Muscle of arm (tissue), 12 donors: Measurements from ENCODE around the gene BPIFB3. TPM values are rescaled to one million over a fixed set of nuclear protein-coding genes. Genes with fewer than 3 reads are reported as not detected.
"Not testable (repeated sequence)": the region's sequence is repeated elsewhere in the genome, so short reads cannot be mapped to it uniquely, and the experiment has no call there.

ENCODE experiments used
- DNase-seq: peaks from one replicate; pipeline ENCODE4 v3.0.0-alpha.2; 2013
- polyA plus RNA-seq, 12 donors: library from polyadenylated mRNA; unstranded; fragments of 120-200 nt; gene quantifications; one replicate each; pipeline ENCODE4 v1.2.1, GENCODE V29; 2013; ENCODE audit not compliant: insufficient read length in 12 of 12

BPIFB3 gene
- polyA plus RNA-seq, 12 donors: 0.13 to 0.16 (median 0.14) TPM; not detected in 9

DNA sequence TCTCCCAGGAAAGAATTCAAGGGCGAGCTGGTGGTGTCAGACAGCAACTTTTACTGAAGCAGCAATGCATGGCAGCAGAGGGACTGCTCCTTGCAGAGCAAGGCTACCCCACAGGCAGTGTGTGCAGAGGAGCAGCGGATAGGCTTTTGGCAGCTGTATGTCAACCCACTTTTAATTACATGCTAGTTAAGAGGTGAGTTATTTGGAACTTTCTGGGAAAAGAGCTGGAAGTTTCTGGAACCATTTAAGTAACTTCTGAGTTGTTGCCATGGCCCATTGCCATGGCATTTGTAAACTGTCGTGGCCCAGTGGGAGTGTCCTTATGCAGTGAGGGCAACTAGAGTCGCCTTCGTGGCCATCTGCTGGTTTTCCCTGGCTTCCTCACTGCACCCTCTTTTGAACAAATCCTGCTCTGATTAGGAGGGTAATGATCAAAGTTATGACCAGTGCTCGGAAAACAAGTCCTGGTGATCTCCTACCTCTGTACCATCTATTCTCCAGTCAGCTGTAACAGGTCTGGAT lies 59.7 kb downstream of the BPIFB3 start:
- DNase-seq: no peak

DNA sequence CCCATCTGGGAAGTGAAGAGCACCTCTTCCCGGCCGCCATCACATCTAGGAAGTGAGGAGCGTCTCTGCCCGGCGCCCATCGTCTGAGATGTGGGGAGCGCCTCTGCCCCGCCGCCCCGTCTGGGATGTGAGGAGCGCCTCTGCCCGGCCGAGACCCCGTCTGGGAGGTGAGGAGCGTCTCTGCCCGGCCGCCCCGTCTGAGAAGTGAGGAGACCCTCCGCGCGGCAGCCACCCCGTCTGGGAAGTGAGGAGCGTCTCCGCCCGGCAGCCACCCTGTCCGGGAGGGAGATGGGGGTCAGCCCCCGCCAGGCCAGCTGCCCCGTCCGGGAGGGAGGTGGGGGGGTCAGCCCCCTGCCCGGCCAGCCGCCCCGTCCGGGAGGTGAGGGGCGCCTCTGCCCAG lies 61.8 kb downstream of the BPIFB3 start:
- not testable (repeated sequence) for DNase-seq

DNA sequence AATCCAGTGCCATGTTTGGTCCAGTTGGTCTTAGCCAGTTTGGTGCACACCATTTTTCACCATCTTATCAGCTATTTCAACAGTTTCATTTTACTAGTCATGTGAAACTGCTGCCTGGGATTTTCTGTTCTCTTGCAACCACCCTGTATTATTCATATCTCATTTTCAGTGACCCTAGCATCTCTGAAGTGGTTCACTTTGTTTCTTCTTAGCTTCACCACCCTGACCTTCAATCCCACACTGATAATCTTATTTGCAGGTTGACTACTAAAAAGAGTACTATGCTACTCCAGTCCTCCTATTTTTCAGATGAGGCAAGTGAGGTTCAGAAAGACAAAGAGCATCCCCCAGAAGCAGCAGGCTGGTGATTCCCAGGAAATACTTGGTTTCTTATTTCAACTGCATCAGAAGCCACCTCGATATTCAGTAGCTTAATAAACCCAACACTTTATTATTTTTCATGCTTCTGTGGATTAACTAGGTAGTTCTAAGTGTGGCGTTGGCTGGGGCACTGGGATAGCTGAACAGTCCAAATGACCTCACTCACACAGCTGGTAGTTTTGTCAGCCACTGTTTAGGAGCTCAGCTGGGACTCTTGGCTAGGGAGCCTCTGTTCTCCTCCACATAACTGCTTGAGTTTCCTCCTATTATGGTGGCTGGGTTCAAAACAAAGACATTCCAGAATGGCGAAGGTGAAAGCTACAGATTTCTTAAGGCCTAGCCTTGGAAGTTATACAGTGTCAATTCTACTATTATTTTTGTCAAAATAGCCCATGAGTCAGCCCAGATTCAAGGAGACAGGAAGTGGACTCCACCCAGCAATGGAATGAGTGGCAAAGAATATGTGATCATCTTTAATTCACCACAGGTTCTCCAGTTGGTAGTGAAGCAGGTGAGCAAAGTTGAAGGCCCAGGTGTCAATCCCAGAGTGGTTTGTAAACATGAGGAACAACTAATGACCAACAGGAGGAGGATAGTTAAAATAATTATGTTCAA lies 66.3 kb downstream of the BPIFB3 start:
- no peak for DNase-seq

DNA sequence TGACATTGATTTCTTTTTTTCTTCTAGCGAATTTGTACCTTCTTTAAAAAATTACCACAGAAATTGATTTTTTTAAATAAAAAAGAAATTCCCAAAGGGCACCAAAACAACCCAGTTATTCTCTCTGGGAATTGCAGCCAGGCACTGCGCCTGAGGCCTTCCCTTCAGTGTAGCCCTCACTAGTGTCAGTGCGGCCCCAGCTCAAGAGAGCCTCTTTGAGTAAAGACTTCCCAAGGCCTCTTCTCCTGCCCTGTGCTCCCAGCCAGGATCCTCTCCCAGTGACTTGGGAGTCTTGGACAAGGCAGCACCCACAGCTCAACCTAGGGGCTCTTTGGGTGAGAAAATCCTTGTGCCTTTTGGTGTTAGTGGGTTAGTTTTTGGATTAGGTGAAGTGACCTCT lies 67.2 kb downstream of the BPIFB3 start:
- DNase-seq: no peak

DNA sequence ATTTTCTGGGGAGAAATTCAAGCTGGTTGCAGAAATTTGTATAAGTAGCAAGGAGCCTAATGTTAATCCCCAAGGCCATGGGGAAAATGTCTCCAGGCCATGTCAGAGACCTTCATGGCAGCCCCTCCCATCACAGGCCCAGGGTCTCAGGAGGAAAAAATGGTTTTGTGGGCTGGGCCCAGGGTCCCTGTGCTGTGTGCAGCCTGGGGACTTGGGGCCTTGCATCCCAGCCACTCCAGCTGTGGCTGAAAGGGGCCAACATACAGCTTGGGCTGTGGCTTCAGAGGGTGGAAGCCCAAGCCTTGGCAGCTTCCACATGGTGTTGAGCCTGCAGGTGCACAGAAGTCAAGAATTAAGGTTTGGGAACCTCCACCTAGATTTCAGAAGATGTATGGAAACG lies 68.6 kb downstream of the BPIFB3 start:
- not testable (repeated sequence) for DNase-seq

Other genes starting within 250 kb of the BPIFB3 start
- gene MAPRE1, start 233.9 kb upstream of the BPIFB3 start, polyA plus RNA-seq: 100 to 1,000 TPM in 10 of 12 donors, 10 to 100 TPM in 1, not detected in 1; 78.3 to 175 (median 139) TPM
- under 1 TPM in 7 of 12 donors, not detected in 5; 0.05 to 0.40 (median 0.15) TPM for gene EFCAB8, start 195.0 kb upstream of the BPIFB3 start, polyA plus RNA-seq
- gene SUN5, start 49.5 kb upstream of the BPIFB3 start, polyA plus RNA-seq: not detected
- gene BPIFB2, start 46.2 kb upstream of the BPIFB3 start, polyA plus RNA-seq: not detected
- not detected for gene BPIFB6, start 22.3 kb upstream of the BPIFB3 start, polyA plus RNA-seq
- gene BPIFB4, start 25.7 kb downstream of the BPIFB3 start, polyA plus RNA-seq: under 1 TPM in 5 of 12 donors, not detected in 7; 0.11 to 0.29 (median 0.14) TPM
- not detected for gene BPIFA2, start 114.3 kb downstream of the BPIFB3 start, polyA plus RNA-seq
- not detected for gene BPIFA3, start 163.4 kb downstream of the BPIFB3 start, polyA plus RNA-seq
- not detected for gene BPIFA1, start 182.1 kb downstream of the BPIFB3 start, polyA plus RNA-seq
- gene BPIFB1, start 229.3 kb downstream of the BPIFB3 start, polyA plus RNA-seq: under 1 TPM in 2 of 12 donors, not detected in 10; 0.09 to 0.14 TPM